Prostate gland (tissue), 2 donors: Measurements from ENCODE around the gene AATK.

Experiments
- POLR2A ChIP-seq: fragments of 450-650 bp; IDR thresholded peaks from one replicate; pipeline ENCODE4 v1.6.1; 2016; ENCODE audit warnings: antibody characterized with exemption, mild to moderate bottlenecking
- TF ChIP-seq, protein P1 (sequence below), 4 experiments: fragments of 200-600 bp in 2 of 4; fragments of 450-650 bp in 2 of 4; sonication (generic) in 2 of 4; IDR thresholded peaks; 1 replicate in 3 of 4; 2 replicates in 1 of 4; pipeline ENCODE4 v1.5.1; 2016 to 2019; ENCODE audit warnings: antibody characterized with exemption in 4 of 4, mild to moderate bottlenecking in 2 of 4, moderate library complexity in 2 of 4

DNA sequence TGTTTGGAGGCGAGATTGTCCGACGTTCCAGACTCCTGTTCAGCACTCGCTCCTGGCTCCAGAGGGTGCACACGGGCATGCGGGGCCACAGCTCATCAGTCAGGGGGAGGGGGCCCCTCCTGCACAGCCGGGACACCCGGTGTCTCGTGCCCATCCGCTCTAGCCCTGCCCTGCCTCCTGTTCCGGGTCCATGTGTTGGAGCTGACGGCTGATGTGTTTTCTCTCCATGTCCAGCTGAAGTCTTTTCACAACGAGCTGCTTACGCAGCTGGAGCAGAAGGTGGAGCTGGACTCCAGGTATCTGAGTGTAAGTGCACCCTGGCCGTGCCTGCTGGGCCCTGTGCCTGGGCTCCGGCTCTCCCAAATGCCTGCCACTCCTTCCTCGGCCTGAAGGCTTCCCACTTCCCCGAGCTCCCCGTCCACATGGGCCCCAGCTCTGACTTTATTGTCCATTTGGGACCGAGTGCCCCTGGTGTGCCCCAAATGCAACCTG, 80.6 kb downstream of the AATK start:
- TF ChIP-seq, protein P1, sequence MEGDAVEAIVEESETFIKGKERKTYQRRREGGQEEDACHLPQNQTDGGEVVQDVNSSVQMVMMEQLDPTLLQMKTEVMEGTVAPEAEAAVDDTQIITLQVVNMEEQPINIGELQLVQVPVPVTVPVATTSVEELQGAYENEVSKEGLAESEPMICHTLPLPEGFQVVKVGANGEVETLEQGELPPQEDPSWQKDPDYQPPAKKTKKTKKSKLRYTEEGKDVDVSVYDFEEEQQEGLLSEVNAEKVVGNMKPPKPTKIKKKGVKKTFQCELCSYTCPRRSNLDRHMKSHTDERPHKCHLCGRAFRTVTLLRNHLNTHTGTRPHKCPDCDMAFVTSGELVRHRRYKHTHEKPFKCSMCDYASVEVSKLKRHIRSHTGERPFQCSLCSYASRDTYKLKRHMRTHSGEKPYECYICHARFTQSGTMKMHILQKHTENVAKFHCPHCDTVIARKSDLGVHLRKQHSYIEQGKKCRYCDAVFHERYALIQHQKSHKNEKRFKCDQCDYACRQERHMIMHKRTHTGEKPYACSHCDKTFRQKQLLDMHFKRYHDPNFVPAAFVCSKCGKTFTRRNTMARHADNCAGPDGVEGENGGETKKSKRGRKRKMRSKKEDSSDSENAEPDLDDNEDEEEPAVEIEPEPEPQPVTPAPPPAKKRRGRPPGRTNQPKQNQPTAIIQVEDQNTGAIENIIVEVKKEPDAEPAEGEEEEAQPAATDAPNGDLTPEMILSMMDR (IDR thresholded peaks at IDR 0.05), result peak in 1 of 4 experiments; percentile 29
- TF ChIP-seq POLR2A, result no peak
